ENCODE results near the gene TBATA.

- TF ChIP-seq CTCF (IDR thresholded peaks at IDR 0.05) (no peak), POLR2A (IDR thresholded peaks at IDR 0.05) (no peak)
These were observed 41.8 kb downstream of the TBATA start for GRCh38 chr10:70743430-70743788.
